Astrocyte (in vitro differentiated cells and primary cell): ENCODE measurements around the gene ALK. TPM values are rescaled to one million over a fixed set of nuclear protein-coding genes. Genes with fewer than 3 reads are reported as not detected.

ENCODE experiments used
- DNase-seq: peaks from one replicate; pipeline ENCODE4 v3.0.0-alpha.2; 2010; ENCODE audit warnings: low read depth
- FAIRE-seq: peaks from 2 replicates; lab custom pipeline; 2011; peaks lifted over from hg19 to GRCh38; lab: Jason Lieb, UNC
- H2AFZ ChIP-seq: 2 replicates; pipeline ENCODE4 v1.6.0; 2012; ENCODE audit warnings: low read depth, low read length, inconsistent platforms
- H3K27ac ChIP-seq: 2 replicates; pipeline ENCODE4 v1.5.1; 2011; ENCODE audit warnings: low read depth, low read length, inconsistent platforms
- H3K27me3 ChIP-seq: 2 replicates; pipeline ENCODE4 v1.6.0; 2011; ENCODE audit warnings: low read length, inconsistent platforms; ENCODE audit not compliant: insufficient read depth
- H3K36me3 ChIP-seq: 2 replicates; pipeline ENCODE4 v1.5.1; 2011; ENCODE audit warnings: low read length, inconsistent platforms; ENCODE audit not compliant: insufficient read depth
- H3K4me1 ChIP-seq: 2 replicates; pipeline ENCODE4 v1.5.1; 2011; ENCODE audit warnings: low read length, inconsistent platforms; ENCODE audit not compliant: insufficient read depth
- H3K4me2 ChIP-seq: 2 replicates; pipeline ENCODE4 v1.6.0; 2012; ENCODE audit warnings: low read length, inconsistent platforms
- H3K4me3 ChIP-seq: 2 replicates; pipeline ENCODE4 v1.5.1; 2011; ENCODE audit warnings: low read depth, mild to moderate bottlenecking, low read length, inconsistent platforms; ENCODE audit not compliant: insufficient read depth
- H3K79me2 ChIP-seq: 2 replicates; pipeline ENCODE4 v1.6.0; 2012; ENCODE audit warnings: mild to moderate bottlenecking, low read length, inconsistent platforms; ENCODE audit not compliant: insufficient read depth
- H3K9ac ChIP-seq: 2 replicates; pipeline ENCODE4 v1.6.0; 2012; ENCODE audit warnings: mild to moderate bottlenecking, low read length, inconsistent platforms
- H3K9me3 ChIP-seq: 2 replicates; pipeline ENCODE4 v1.5.1; 2012; ENCODE audit warnings: low read depth, mild to moderate bottlenecking, low read length, inconsistent platforms; ENCODE audit not compliant: insufficient read depth
- H4K20me1 ChIP-seq: 2 replicates; pipeline ENCODE4 v1.6.0; 2012; ENCODE audit warnings: low read length, inconsistent platforms; ENCODE audit not compliant: insufficient read depth
- H3K27ac Mint-ChIP-seq: one replicate; pipeline ENCODE4 v1.8.0; 2021; ENCODE audit warnings: mild to moderate bottlenecking, mixed read lengths; ENCODE audit not compliant: unreplicated experiment
- H3K27me3 Mint-ChIP-seq: one replicate; pipeline ENCODE4 v1.8.0; 2021; ENCODE audit warnings: low read depth, mixed read lengths; ENCODE audit not compliant: unreplicated experiment
- H3K36me3 Mint-ChIP-seq: one replicate; pipeline ENCODE4 v1.8.0; 2021; ENCODE audit warnings: low read depth, mixed read lengths; ENCODE audit not compliant: unreplicated experiment
- H3K4me1 Mint-ChIP-seq: one replicate; pipeline ENCODE4 v1.8.0; 2021; ENCODE audit warnings: low read depth, mixed read lengths; ENCODE audit not compliant: unreplicated experiment
- H3K4me3 Mint-ChIP-seq: one replicate; pipeline ENCODE4 v1.8.0; 2021; ENCODE audit warnings: mild to moderate bottlenecking, moderate library complexity, mixed read lengths; ENCODE audit not compliant: unreplicated experiment
- H3K9me3 Mint-ChIP-seq: one replicate; pipeline ENCODE4 v1.8.0; 2021; ENCODE audit warnings: mild to moderate bottlenecking, mixed read lengths; ENCODE audit not compliant: unreplicated experiment
- CTCF ChIP-seq: IDR thresholded peaks from 2 replicates; pipeline ENCODE4 v1.5.1; 2011; ENCODE audit warnings: low read depth, mild to moderate bottlenecking, inconsistent platforms, low read length, moderate library complexity; ENCODE audit not compliant: insufficient read depth
- EZH2 ChIP-seq: IDR thresholded peaks from 2 replicates; pipeline ENCODE4 v1.6.1; 2012; ENCODE audit warnings: mild to moderate bottlenecking, low read length, inconsistent platforms; ENCODE audit not compliant: insufficient read depth
- total RNA-seq: library from RNA; stranded (reverse); gene quantifications from 2 replicates; pipeline ENCODE4 v1.2.1, GENCODE V29; 2021

The ALK gene
- total RNA-seq, 1 donor from 2014 or later = 0.16 TPM

DNA sequence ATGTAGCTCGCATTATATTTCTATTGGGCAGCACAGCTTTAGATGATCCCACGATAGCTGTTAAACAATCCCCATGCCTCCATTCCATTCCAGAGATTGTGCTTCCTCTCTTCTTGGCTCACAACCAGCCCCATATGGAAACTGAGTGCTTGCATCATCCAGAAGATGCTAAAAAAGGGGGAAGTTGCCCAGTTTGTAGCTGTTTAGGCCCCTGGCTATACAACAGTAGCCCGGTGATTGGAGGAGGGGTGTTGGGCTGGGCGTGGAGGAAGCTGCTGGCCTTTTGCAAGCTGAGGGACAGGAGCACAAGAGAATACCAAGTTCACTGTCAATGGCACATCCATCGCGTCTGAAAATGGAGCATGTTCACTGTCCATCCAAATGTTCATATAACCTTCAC is 360.2 kb downstream of the ALK start:
- Mint-ChIP-seq H3K9me3 (no peaks in the 10 kb centered on the region), H3K4me1 (no peaks in the 10 kb centered on the region), H3K27me3 (peaks cover 19% of the 10 kb centered on the region), H3K36me3 (no peaks in the 10 kb centered on the region), H3K27ac (no peak overlapping the region), H3K4me3 (no peak overlapping the region)
- no peak overlapping the region for H3K27ac ChIP-seq
- TF ChIP-seq CTCF (no peak), EZH2 (no peak)
- no peak overlapping the region for H3K4me2 ChIP-seq
- peaks cover 6% of the 10 kb centered on the region for H3K27me3 ChIP-seq
- DNase-seq = no peak
- H3K4me3 ChIP-seq = no peak overlapping the region
- FAIRE-seq = no peak
- H3K4me1 ChIP-seq = no peaks in the 10 kb centered on the region
- no peaks in the 10 kb centered on the region for H3K36me3 ChIP-seq
- no peaks in the 10 kb centered on the region for H4K20me1 ChIP-seq
- no peaks in the 10 kb centered on the region for H3K79me2 ChIP-seq
- no peaks in the 10 kb centered on the region for H3K9me3 ChIP-seq
- no peak overlapping the region for H2AFZ ChIP-seq
- H3K9ac ChIP-seq = no peak overlapping the region

DNA sequence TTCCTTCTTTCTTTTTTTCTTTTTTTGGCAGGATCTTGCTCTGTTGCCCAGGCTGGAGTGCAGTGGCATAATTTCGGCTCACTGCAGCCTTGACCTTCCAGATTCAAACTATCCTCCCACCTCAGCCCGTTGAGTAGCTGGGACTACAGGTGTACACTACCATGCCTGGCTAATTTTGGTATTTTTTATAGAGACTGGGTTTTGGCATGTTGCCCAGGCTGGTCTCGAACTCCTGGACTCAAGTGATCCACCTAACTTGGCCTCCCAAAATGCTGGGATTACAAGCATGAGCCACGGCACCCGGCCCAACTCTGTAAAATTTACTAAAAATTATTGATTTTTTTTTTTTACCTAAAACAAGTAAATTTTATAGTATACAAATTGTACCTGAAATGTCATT is 360.8 kb downstream of the ALK start:
- Histone ChIP-seq H3K27me3 (peaks cover 5% of the 10 kb centered on the region), H3K4me2 (no peak overlapping the region), H2AFZ (no peak overlapping the region), H3K27ac (no peak overlapping the region), H3K4me1 (no peaks in the 10 kb centered on the region), H4K20me1 (no peaks in the 10 kb centered on the region), H3K9ac (no peak overlapping the region), H3K79me2 (no peaks in the 10 kb centered on the region), H3K4me3 (no peak overlapping the region), H3K9me3 (no peaks in the 10 kb centered on the region), H3K36me3 (no peaks in the 10 kb centered on the region)
- Mint-ChIP-seq H3K4me1 (no peaks in the 10 kb centered on the region), H3K27me3 (peaks cover 15% of the 10 kb centered on the region), H3K9me3 (no peaks in the 10 kb centered on the region), H3K36me3 (no peaks in the 10 kb centered on the region), H3K27ac (no peak overlapping the region), H3K4me3 (no peak overlapping the region)
- TF ChIP-seq CTCF (no peak), EZH2 (no peak)
- DNase-seq (no peak), FAIRE-seq (no peak)

GRCh38 chr2:29560030-29560429 is 361.4 kb downstream of the ALK start:
- Histone ChIP-seq H3K9ac (no peak overlapping the region), H3K27me3 (no peaks in the 10 kb centered on the region), H3K27ac (no peak overlapping the region), H3K36me3 (no peaks in the 10 kb centered on the region), H4K20me1 (no peaks in the 10 kb centered on the region), H3K4me3 (no peak overlapping the region), H3K9me3 (no peaks in the 10 kb centered on the region), H3K79me2 (no peaks in the 10 kb centered on the region), H3K4me2 (no peak overlapping the region), H2AFZ (no peak overlapping the region), H3K4me1 (no peaks in the 10 kb centered on the region)
- no peaks in the 10 kb centered on the region for H3K4me1 Mint-ChIP-seq
- H3K27ac Mint-ChIP-seq = no peak overlapping the region
- TF ChIP-seq EZH2 = no peak
- DNase-seq = no peak
- H3K4me3 Mint-ChIP-seq = no peak overlapping the region
- no peaks in the 10 kb centered on the region for H3K9me3 Mint-ChIP-seq
- no peak for FAIRE-seq
- H3K36me3 Mint-ChIP-seq = no peaks in the 10 kb centered on the region
- H3K27me3 Mint-ChIP-seq = peaks cover 15% of the 10 kb centered on the region
